ENCODE measurements around the gene C1QTNF12.

DNA sequence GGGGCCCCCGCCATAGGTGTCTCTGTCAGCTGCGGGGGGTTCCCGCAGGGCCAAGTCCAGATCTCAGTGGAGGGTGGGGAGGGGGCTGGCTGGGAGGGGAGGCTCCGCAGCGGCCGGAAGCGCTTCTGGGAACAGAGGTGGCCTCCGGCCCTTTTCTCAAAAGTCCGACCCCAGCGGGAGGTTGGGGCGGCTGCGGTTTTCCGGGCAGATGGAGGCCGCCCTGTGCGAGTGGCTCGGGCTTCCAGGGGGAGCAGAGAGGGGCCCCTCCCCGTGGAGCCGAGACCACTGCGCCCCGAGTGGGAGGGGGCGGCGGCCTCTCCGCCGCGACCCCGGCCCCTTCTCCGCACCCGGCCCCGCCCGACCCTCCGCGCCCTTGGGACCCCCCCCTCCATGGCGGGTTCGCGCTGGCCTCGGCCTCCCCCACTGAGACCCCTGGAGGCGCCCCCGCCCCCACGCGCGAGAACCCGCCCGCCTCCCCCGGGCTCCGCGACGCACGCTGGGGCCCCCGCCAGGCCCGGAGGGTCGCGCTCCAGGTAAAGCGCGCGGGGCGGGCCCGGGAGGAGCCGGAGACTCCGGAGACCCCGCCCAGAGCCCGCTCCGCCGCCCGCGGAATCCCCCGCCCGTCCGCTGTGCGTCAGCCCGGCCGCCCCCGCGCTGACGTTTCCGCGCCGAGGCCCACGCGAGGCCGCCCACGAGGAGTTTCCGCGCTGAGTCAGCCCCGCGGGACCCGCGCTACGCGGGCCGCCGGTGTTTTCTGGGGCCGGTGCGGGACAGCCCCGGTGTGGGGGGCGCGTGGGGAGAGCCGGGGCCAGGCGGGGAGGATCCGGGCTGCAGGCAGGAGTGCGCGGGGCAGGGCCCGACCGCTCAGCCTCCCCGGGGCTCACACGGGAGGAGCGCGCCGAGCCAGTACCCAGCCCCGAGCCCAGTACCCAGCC, 45.4 kb downstream of the C1QTNF12 start:
- TF ChIP-seq, protein P1, sequence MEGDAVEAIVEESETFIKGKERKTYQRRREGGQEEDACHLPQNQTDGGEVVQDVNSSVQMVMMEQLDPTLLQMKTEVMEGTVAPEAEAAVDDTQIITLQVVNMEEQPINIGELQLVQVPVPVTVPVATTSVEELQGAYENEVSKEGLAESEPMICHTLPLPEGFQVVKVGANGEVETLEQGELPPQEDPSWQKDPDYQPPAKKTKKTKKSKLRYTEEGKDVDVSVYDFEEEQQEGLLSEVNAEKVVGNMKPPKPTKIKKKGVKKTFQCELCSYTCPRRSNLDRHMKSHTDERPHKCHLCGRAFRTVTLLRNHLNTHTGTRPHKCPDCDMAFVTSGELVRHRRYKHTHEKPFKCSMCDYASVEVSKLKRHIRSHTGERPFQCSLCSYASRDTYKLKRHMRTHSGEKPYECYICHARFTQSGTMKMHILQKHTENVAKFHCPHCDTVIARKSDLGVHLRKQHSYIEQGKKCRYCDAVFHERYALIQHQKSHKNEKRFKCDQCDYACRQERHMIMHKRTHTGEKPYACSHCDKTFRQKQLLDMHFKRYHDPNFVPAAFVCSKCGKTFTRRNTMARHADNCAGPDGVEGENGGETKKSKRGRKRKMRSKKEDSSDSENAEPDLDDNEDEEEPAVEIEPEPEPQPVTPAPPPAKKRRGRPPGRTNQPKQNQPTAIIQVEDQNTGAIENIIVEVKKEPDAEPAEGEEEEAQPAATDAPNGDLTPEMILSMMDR (IDR thresholded peaks at IDR 0.05; ENCODE audit: insufficient read depth, low read length, poor library complexity, severe bottlenecking) = no peak
- TF ChIP-seq EZH2phosphoT487 (conservative IDR thresholded peaks at IDR 0.05; ENCODE audit: low read length) = no peak
